DOHH2 (cell line): ENCODE data around the gene PTPRN2.

Experiments
- H3F3A ChIP-seq: fragments of 200-600 bp; sonication (generic), shearing (Covaris generic); 2 replicates; pipeline ENCODE4 v1.6.0; 2016; ENCODE audit warnings: antibody characterized with exemption, mild to moderate bottlenecking; ENCODE audit not compliant: control insufficient read depth, insufficient read depth
- H3K27ac ChIP-seq: fragments of 200-600 bp; sonication (generic); 2 replicates; pipeline ENCODE4 v1.5.1; 2014; ENCODE audit warnings: low read depth, mild to moderate bottlenecking, low read length, moderate library complexity
- H3K27me3 ChIP-seq: fragments of 200-600 bp; sonication (generic); 2 replicates; pipeline ENCODE4 v1.6.1; 2014; ENCODE audit warnings: mild to moderate bottlenecking, low read length, mixed read lengths; ENCODE audit not compliant: control insufficient read depth
- H3K36me3 ChIP-seq: fragments of 200-600 bp; sonication (generic); 2 replicates; pipeline ENCODE4 v1.6.1; 2014; ENCODE audit warnings: mild to moderate bottlenecking, low read length, moderate library complexity, mixed read lengths; ENCODE audit not compliant: control insufficient read depth
- H3K4me1 ChIP-seq: fragments of 200-600 bp; sonication (generic); 2 replicates; pipeline ENCODE4 v1.6.1; 2014; ENCODE audit warnings: mild to moderate bottlenecking, low read length, mixed read lengths; ENCODE audit not compliant: control insufficient read depth
- H3K4me2 ChIP-seq: fragments of 200-600 bp; sonication (generic); 2 replicates; pipeline ENCODE4 v1.6.0; 2014; ENCODE audit warnings: mild to moderate bottlenecking, low read length, moderate library complexity
- H3K4me3 ChIP-seq: fragments of 200-600 bp; sonication (generic); 2 replicates; pipeline ENCODE4 v1.5.1; 2014; ENCODE audit warnings: mild to moderate bottlenecking, low read length, mixed read lengths
- H3K79me2 ChIP-seq: fragments of 200-600 bp; sonication (generic); 2 replicates; pipeline ENCODE4 v1.6.1; 2014; ENCODE audit warnings: mild to moderate bottlenecking, low read length, mixed read lengths; ENCODE audit not compliant: control insufficient read depth
- H3K9me2 ChIP-seq: fragments of 200-600 bp; sonication (generic); replicated peaks from 2 replicates; pipeline ENCODE4 v1.6.1; 2014; ENCODE audit warnings: mild to moderate bottlenecking, low read length, mixed read lengths; ENCODE audit not compliant: control insufficient read depth
- H3K9me3 ChIP-seq: fragments of 200-600 bp; sonication (generic); 2 replicates; pipeline ENCODE4 v1.6.1; 2014; ENCODE audit warnings: antibody characterized with exemption, low read length, mixed read lengths; ENCODE audit not compliant: control insufficient read depth, insufficient read depth
- H4K20me1 ChIP-seq: fragments of 200-600 bp; sonication (generic); 2 replicates; pipeline ENCODE4 v1.6.0; 2014; ENCODE audit warnings: low read depth, mild to moderate bottlenecking, antibody characterized with exemption, low read length, moderate library complexity; ENCODE audit not compliant: control insufficient read depth, insufficient read depth
- CTCF ChIP-seq: fragments of 200-600 bp; sonication (generic); IDR thresholded peaks from one replicate; pipeline ENCODE4 v1.5.1; 2014; ENCODE audit warnings: antibody characterized with exemption, mild to moderate bottlenecking, low read depth, low read length; ENCODE audit not compliant: poor library complexity, severe bottlenecking
- EZH2phosphoT487 ChIP-seq: fragments of 200-600 bp; sonication (generic); IDR thresholded peaks from 2 replicates; pipeline ENCODE4 v1.6.1; 2017; ENCODE audit warnings: borderline replicate concordance, mild to moderate bottlenecking, antibody characterized with exemption, low read length, moderate library complexity, mixed read lengths

The PTPRN2 gene

GRCh38 chr7:158539711-158540146 is 47.9 kb downstream of the PTPRN2 start:
- no peaks in the 10 kb centered on the region for H3K36me3 ChIP-seq
- no peak for TF ChIP-seq EZH2phosphoT487

GRCh38 chr7:158538156-158538946 is 49.3 kb downstream of the PTPRN2 start:
- Histone ChIP-seq H3K4me3 (no peak overlapping the region), H4K20me1 (no peaks in the 10 kb centered on the region), H3K79me2 (no peaks in the 10 kb centered on the region), H3K27me3 (no peaks in the 10 kb centered on the region), H3K27ac (no peak overlapping the region), H3K4me2 (no peak overlapping the region), H3K9me3 (no peaks in the 10 kb centered on the region), H3F3A (no peaks in the 10 kb centered on the region), H3K9me2 (no peaks in the 10 kb centered on the region), H3K4me1 (peaks cover 14% of the 10 kb centered on the region), H3K36me3 (no peaks in the 10 kb centered on the region)
- no peak for TF ChIP-seq CTCF
- no peak for TF ChIP-seq EZH2phosphoT487

More at GRCh38 chr7:158539711-158540146, 47.9 kb downstream of the PTPRN2 start:
- Histone ChIP-seq H4K20me1 (no peaks in the 10 kb centered on the region), H3K9me2 (no peaks in the 10 kb centered on the region), H3K27me3 (no peaks in the 10 kb centered on the region), H3K27ac (no peak overlapping the region), H3K79me2 (no peaks in the 10 kb centered on the region), H3K4me1 (peaks cover 14% of the 10 kb centered on the region), H3F3A (no peaks in the 10 kb centered on the region), H3K4me2 (no peak overlapping the region), H3K4me3 (no peak overlapping the region), H3K9me3 (no peaks in the 10 kb centered on the region)

- no peak for TF ChIP-seq CTCF
- no peak for TF ChIP-seq EZH2phosphoT487
- no peaks in the 10 kb centered on the region for H3K36me3 ChIP-seq
- no peaks in the 10 kb centered on the region for H3K79me2 ChIP-seq
- H3K4me2 ChIP-seq, result no peak overlapping the region
- H3K4me3 ChIP-seq, result no peak overlapping the region
- no peak overlapping the region for H3K27ac ChIP-seq
- peaks cover 20% of the 10 kb centered on the region for H3K4me1 ChIP-seq
- no peaks in the 10 kb centered on the region for H3K9me3 ChIP-seq
- no peaks in the 10 kb centered on the region for H3K9me2 ChIP-seq
- H3K27me3 ChIP-seq, result no peaks in the 10 kb centered on the region
- no peaks in the 10 kb centered on the region for H3F3A ChIP-seq
- no peaks in the 10 kb centered on the region for H4K20me1 ChIP-seq
These were observed 50.1 kb downstream of the PTPRN2 start for GRCh38 chr7:158537516-158537882.

GRCh38 chr7:158536871-158537515 is 50.6 kb downstream of the PTPRN2 start:
- no peaks in the 10 kb centered on the region for H3K36me3 ChIP-seq
- H3F3A ChIP-seq, result no peaks in the 10 kb centered on the region
- no peaks in the 10 kb centered on the region for H3K79me2 ChIP-seq
- H3K4me3 ChIP-seq, result no peak overlapping the region
- no peak for TF ChIP-seq CTCF
- no peak for TF ChIP-seq EZH2phosphoT487
- no peak overlapping the region for H3K4me2 ChIP-seq
- no peaks in the 10 kb centered on the region for H3K9me3 ChIP-seq
- H3K9me2 ChIP-seq, result no peaks in the 10 kb centered on the region
- H3K27me3 ChIP-seq, result no peaks in the 10 kb centered on the region
- peaks cover 20% of the 10 kb centered on the region for H3K4me1 ChIP-seq
- H4K20me1 ChIP-seq, result no peaks in the 10 kb centered on the region
- no peak overlapping the region for H3K27ac ChIP-seq
